Erythroblast (primary cell): ENCODE measurements around the gene SBNO2.

Experiments
- GATA1 ChIP-seq: IDR thresholded peaks from 2 replicates; pipeline ENCODE4 v1.6.1; 2011; ENCODE audit warnings: low read depth, mild to moderate bottlenecking, control low read depth, low read length, moderate library complexity
- POLR2A ChIP-seq: IDR thresholded peaks from 2 replicates; pipeline ENCODE4 v1.6.1; 2011; ENCODE audit warnings: mild to moderate bottlenecking, low read length

DNA sequence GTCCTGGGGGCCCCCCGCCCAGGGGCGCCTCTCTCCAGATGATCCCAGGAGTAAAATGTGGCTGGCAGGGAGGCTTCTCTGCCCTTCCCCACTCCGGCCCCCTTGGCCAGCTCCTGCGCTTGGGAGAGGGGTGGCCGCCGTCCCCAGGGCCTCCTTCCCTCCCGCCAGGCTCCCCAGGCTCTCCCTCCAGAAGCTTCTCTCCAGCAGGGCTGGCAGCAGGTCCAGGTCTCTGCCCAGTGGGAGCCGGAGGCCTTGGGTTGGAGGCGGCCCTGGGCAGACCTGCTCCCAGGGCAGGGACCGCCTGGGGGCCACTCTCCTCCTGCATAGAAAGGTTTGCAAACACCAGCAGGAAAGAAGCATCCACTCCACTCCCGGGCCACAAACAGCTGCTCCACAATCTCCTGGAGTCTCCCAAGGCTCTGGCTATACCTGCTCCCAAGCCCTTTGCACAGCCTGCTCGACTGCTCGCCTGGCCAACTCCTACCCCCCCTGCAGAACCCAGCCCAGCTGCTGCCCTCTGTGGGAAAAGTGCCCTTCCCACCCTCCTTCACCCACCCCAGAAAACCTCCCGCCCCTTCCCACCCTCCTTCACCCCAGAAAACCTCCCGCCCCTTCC is 26.0 kb downstream of the SBNO2 start:
- TF ChIP-seq POLR2A (no peak), GATA1 (no peak)
